Sigmoid colon (tissue), 7 donors: ENCODE results near the gene ACYP2. TPM values are rescaled to one million over a fixed set of nuclear protein-coding genes. Genes with fewer than 3 reads are reported as not detected.

Experiments used
- DNase-seq: peaks from one replicate; pipeline ENCODE4 v3.0.0-alpha.2; 2019
- H3K27ac ChIP-seq, 4 donors: fragments of 200-600 bp; sonication (generic); one replicate each; pipeline ENCODE4 v1.5.1; 2016 to 2019; ENCODE audit warnings: mild to moderate bottlenecking in 1 of 4
- H3K27me3 ChIP-seq, 3 donors: fragments of 200-600 bp; sonication (generic); one replicate each; pipeline ENCODE4 v1.5.1; 2019; ENCODE audit warnings: mild to moderate bottlenecking in 1 of 3
- H3K36me3 ChIP-seq, 4 donors: fragments of 200-600 bp; sonication (generic); one replicate each; pipeline ENCODE4 v1.5.1; 2016 to 2019
- H3K4me1 ChIP-seq, 4 donors: fragments of 200-600 bp; sonication (generic); one replicate each; pipeline ENCODE4 v1.5.1; 2017 to 2019
- H3K4me3 ChIP-seq, 4 donors: fragments of 200-600 bp; sonication (generic); one replicate each; pipeline ENCODE4 v1.5.1; 2017 to 2019; ENCODE audit warnings: mild to moderate bottlenecking in 2 of 4, moderate library complexity in 1 of 4
- H3K9me3 ChIP-seq, 4 donors: fragments of 200-600 bp in 3 of 4; sonication (generic) in 3 of 4; one replicate each; pipeline versions ENCODE4 v1.5.1 to v1.6.1; 2013 to 2019
- CTCF ChIP-seq, 4 experiments: fragments of 450-650 bp in 3 of 4; fragments of 200-600 bp in 1 of 4; IDR thresholded peaks; one replicate each; pipeline ENCODE4 v1.5.1; 2016 to 2019; ENCODE audit warnings: antibody characterized with exemption in 4 of 4, mild to moderate bottlenecking in 3 of 4, moderate library complexity in 2 of 4
- EP300 ChIP-seq, 4 donors: sonication (generic); formaldehyde crosslinking; IDR thresholded peaks; one replicate each; pipeline ENCODE4 v1.6.1; 2017; ENCODE audit warnings: antibody characterized with exemption in 4 of 4
- POLR2A ChIP-seq, 2 donors: fragments of 450-650 bp; IDR thresholded peaks; one replicate each; pipeline ENCODE4 v1.6.1; 2016; ENCODE audit warnings: antibody characterized with exemption in 2 of 2, mild to moderate bottlenecking in 2 of 2, moderate library complexity in 2 of 2
- POLR2AphosphoS5 ChIP-seq, 4 donors: sonication (generic); formaldehyde crosslinking; IDR thresholded peaks; one replicate each; pipeline ENCODE4 v1.6.1; 2017; ENCODE audit warnings: antibody characterized with exemption in 4 of 4
- WGBS, 2 donors: extraction: QIAGEN DNeasy Blood & Tissue Kit; methylation state at CpG; one replicate each; pipeline ENCODE4 v1.1.7; 2013; 5-methylcytosine and 5-hydroxymethylcytosine counted together
- intact Hi-C: fragments of 100-400 bp; cut with DNase I; formaldehyde crosslinking; loops from one replicate; pipeline ENCODE4 v1.15.1; 2023
- polyA plus RNA-seq, 3 donors: library from polyadenylated mRNA; stranded (reverse); fragments of 200-250 nt; gene quantifications; one replicate each; pipeline ENCODE4 v1.2.3, GENCODE V29; 2013
- total RNA-seq, 4 donors: library from RNA; depleted of rRNA; stranded (reverse); fragments of >200 nt; gene quantifications; one replicate each; pipeline ENCODE4 v1.1.0, GENCODE V29; 2016
- donor health status: healthy with polysubstance abuse.
- donor health status: Bipolar disorder and iron deficiency.
- donor health status: healthy.

The ACYP2 gene
- total and polyA plus RNA-seq, 7 donors: 13.2 to 32.0 (median 19.8) TPM

DNA sequence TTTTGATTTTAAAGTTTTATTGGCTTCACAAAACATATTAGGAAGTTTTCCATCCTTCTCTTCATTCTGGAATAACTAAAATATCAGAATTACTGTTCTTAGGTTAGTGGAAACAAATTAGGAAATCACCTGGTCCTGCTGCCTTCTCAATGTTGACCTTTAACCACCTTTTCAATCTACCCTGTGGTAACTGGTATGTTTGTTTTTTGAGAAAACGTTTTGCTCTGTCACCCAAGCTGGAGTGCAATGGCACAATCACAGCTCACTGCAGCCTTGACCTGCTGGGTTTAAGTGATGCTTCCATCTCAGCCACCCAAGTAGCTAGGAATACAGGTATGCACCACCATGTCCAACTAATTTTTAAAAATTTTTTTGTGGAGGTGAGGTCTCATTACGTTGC is 28.4 kb downstream of the ACYP2 start:
- no peak overlapping the region for H3K27ac ChIP-seq
- no peak for DNase-seq
- H3K36me3 ChIP-seq: peaks cover 0 to 3% (median 0%) of the 10 kb centered on the region in 4 donors
- H3K9me3 ChIP-seq: no peaks in the 10 kb centered on the region
- TF ChIP-seq EP300 (IDR thresholded peaks at IDR 0.05) (no peak), CTCF (IDR thresholded peaks at IDR 0.05) (no peak), POLR2AphosphoS5 (IDR thresholded peaks at IDR 0.05) (no peak), POLR2A (IDR thresholded peaks at IDR 0.05) (no peak)
- intact Hi-C loops: no loop called here
- no peaks in the 10 kb centered on the region for H3K4me1 ChIP-seq
- no peaks in the 10 kb centered on the region for H3K27me3 ChIP-seq
- no peak overlapping the region for H3K4me3 ChIP-seq
- 52 to 74% methylated on average over 2 of the region's 2 CpGs for WGBS, 2 donors

DNA sequence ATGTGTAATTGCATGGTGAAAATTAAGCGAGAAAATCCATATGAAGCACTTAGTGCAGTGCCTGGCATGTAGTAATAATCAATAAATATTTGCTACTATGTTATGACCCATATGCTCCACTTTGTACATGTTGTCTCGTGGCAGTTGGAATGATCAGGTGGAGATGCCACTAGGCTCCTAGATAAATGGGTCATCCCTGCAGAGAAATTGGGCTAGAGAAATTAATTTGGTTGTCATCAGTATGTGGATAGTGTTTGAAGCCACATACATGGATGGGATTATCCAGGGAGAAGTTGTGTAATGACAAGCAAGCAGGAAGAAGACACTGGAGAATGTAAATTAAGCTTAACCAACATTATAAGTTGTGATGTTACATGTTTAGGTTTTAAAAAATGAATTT is 33.0 kb downstream of the ACYP2 start:
- WGBS, 2 donors: 93 to 94% methylated on average over 2 of the region's 2 CpGs
- Histone ChIP-seq H3K4me3 (no peak overlapping the region), H3K36me3 (no peaks in the 10 kb centered on the region), H3K27ac (no peak overlapping the region), H3K4me1 (no peaks in the 10 kb centered on the region), H3K27me3 (no peaks in the 10 kb centered on the region), H3K9me3 (no peaks in the 10 kb centered on the region)
- no peak for DNase-seq
- intact Hi-C loops: no loop called here
- no peak for TF ChIP-seq POLR2AphosphoS5 (IDR thresholded peaks at IDR 0.05)
- no peak for TF ChIP-seq POLR2A (IDR thresholded peaks at IDR 0.05)
- TF ChIP-seq EP300 (IDR thresholded peaks at IDR 0.05): no peak
- no peak for TF ChIP-seq CTCF (IDR thresholded peaks at IDR 0.05)

DNA sequence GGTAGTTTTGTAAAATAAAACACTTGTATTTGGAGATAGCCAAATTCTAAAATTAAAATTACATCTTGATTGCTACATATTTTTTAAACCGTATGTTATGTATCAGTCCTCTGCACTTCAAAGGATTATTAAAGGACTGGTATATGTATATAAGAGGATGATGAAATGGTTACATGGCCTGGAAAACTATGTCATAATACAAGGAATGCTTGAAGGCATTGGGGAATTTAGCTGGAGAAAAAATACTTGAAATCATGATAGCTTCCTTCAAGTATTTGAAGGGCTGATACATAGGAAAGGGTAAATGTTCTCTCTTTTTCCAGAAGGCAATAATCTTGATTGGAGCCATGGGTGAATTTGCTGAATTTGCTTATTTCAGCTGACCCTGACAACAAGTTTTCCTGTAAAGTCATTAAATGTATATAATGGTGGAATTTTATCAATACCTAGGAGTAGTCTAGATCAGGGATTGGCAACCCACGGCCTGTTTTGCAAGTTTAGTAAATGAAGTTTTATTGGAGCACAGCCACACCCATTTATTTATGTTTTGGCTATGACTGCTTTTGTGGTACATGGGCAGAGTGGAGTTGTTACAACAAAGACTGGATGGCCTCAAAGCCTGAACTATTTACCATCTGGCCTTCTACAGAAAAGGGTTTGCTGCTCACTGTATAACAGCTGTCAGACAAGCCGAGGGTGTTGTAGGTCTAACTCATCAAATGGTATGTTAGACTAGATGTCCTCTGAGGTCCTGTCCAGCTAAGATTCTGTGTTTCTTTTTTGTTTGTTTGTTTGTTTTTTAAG is 34.4 kb downstream of the ACYP2 start:
- WGBS, 2 donors: 50 to 74% methylated on average over 3 of the region's 3 CpGs
- TF ChIP-seq CTCF (IDR thresholded peaks at IDR 0.05): no peak
- TF ChIP-seq EP300 (IDR thresholded peaks at IDR 0.05): no peak
- no peak for TF ChIP-seq POLR2AphosphoS5 (IDR thresholded peaks at IDR 0.05)
- no peak for TF ChIP-seq POLR2A (IDR thresholded peaks at IDR 0.05)
- Histone ChIP-seq H3K36me3 (no peaks in the 10 kb centered on the region), H3K9me3 (no peaks in the 10 kb centered on the region), H3K27me3 (no peaks in the 10 kb centered on the region), H3K27ac (no peak overlapping the region), H3K4me3 (no peak overlapping the region), H3K4me1 (no peaks in the 10 kb centered on the region)
- intact Hi-C loops: no loop called here
- no peak for DNase-seq

- TF ChIP-seq CTCF (IDR thresholded peaks at IDR 0.05): no peak
- TF ChIP-seq POLR2AphosphoS5 (IDR thresholded peaks at IDR 0.05): no peak
- TF ChIP-seq POLR2A (IDR thresholded peaks at IDR 0.05): no peak
- Histone ChIP-seq H3K9me3 (no peaks in the 10 kb centered on the region), H3K27me3 (no peaks in the 10 kb centered on the region), H3K27ac (no peak overlapping the region), H3K4me1 (peaks cover 0 to 8% (median 3%) of the 10 kb centered on the region in 4 donors), H3K4me3 (no peak overlapping the region), H3K36me3 (peaks cover 0 to 7% (median 0%) of the 10 kb centered on the region in 4 donors)
- DNase-seq: no peak
- intact Hi-C loops: no loop called here
- 97% methylated on average over 6 of the region's 6 CpGs for WGBS, 2 donors
Observed at GRCh38 chr2:54158311-54158710, 42.9 kb downstream of the ACYP2 start.
